GM12878 (cell line): Measurements from ENCODE around the gene EP400. TPM values are rescaled to one million over a fixed set of nuclear protein-coding genes. Genes with fewer than 3 reads are reported as not detected.

Source experiments
- ATAC-seq: fragments of 200-7000 bp; cut with Tn5 transposase; 3 replicates; pipeline ENCODE4 v1.9.1; 2020; ENCODE audit warnings: mild to moderate bottlenecking, moderate library complexity
- BruUV-seq: library from RNA; stranded (reverse); fragments of 400-500 nt; replicated peaks from 2 replicates; lab custom pipeline; 2021; lab: Mats Ljungman, UMichigan
- CTCF ChIA-PET: fragments of 300-600 bp; sonication (Branson Sonifier 250); formaldehyde crosslinking; extraction: SDS; loops from one replicate; lab custom pipeline; 2021; ENCODE audit warnings: inconsistent platforms; lab: Yijun Ruan, JAX
- POLR2A ChIA-PET: fragments of 350-600 bp; formaldehyde crosslinking; extraction: SDS; loops from one replicate; lab custom pipeline; 2021; ENCODE audit warnings: inconsistent platforms; lab: Charles Lee
- RAD21 ChIA-PET: fragments of 300-600 bp; sonication (Branson Sonifier 250); formaldehyde crosslinking; loops from one replicate; lab custom pipeline; 2023; ENCODE audit warnings: antibody characterized with exemption; ENCODE audit not compliant: unreplicated experiment; lab: Charles Lee
- SMC1A ChIA-PET: fragments of 300-600 bp; sonication (Branson Sonifier 250); formaldehyde crosslinking; loops from one replicate; lab custom pipeline; 2023; ENCODE audit not compliant: unreplicated experiment, uncharacterized antibody; lab: Charles Lee
- DNase-seq: peaks from one replicate; pipeline ENCODE4 v3.0.0-alpha.2; 2011; ENCODE audit warnings: low read depth, low spot score
- FAIRE-seq: peaks from 3 replicates; lab custom pipeline; 2011; peaks lifted over from hg19 to GRCh38; lab: Jason Lieb, UNC
- H2AFZ ChIP-seq: 2 replicates; pipeline ENCODE4 v1.6.0; 2011; ENCODE audit warnings: low read depth, low read length, control low read depth; ENCODE audit not compliant: control insufficient read depth
- H3K27ac ChIP-seq: 2 replicates; pipeline ENCODE4 v1.5.1; 2011; ENCODE audit warnings: control low read depth; ENCODE audit not compliant: control insufficient read depth, insufficient read depth
- H3K27me3 ChIP-seq, 2 experiments: replicated peaks in 1 of 2; 2 replicates each; pipeline versions ENCODE4 v1.6.0 to v1.6.1; 2011; ENCODE audit warnings: low read length in 1 of 2; ENCODE audit not compliant: control insufficient read depth in 2 of 2, insufficient read depth in 2 of 2
- H3K36me3 ChIP-seq, 2 experiments: 2 replicates each; pipeline ENCODE4 v1.5.1; 2011; ENCODE audit warnings: low read length in 1 of 2; ENCODE audit not compliant: control insufficient read depth in 2 of 2, insufficient read depth in 2 of 2
- H3K4me1 ChIP-seq: 2 replicates; pipeline ENCODE4 v1.6.1; 2011; ENCODE audit warnings: mild to moderate bottlenecking, low read length, moderate library complexity, mixed read lengths; ENCODE audit not compliant: control insufficient read depth, insufficient read depth
- H3K4me2 ChIP-seq: 2 replicates; pipeline ENCODE4 v1.6.0; 2011; ENCODE audit warnings: control low read depth; ENCODE audit not compliant: control insufficient read depth, insufficient read depth
- H3K4me3 ChIP-seq: fragments of 200-600 bp; sonication (generic); 2 replicates; pipeline ENCODE4 v1.5.1; 2016
- H3K79me2 ChIP-seq: 2 replicates; pipeline ENCODE4 v1.6.0; 2011; ENCODE audit warnings: low read length; ENCODE audit not compliant: control insufficient read depth, insufficient read depth
- H3K9ac ChIP-seq: 2 replicates; pipeline ENCODE4 v1.8.0; 2011; ENCODE audit warnings: low read length, control low read depth, mixed read lengths; ENCODE audit not compliant: control insufficient read depth, insufficient read depth
- H3K9me3 ChIP-seq: replicated peaks from 3 replicates; pipeline ENCODE4 v1.5.1; 2011; ENCODE audit warnings: mild to moderate bottlenecking, low read length; ENCODE audit not compliant: control insufficient read depth, insufficient read depth
- H4K20me1 ChIP-seq: 2 replicates; pipeline ENCODE4 v1.6.0; 2011; ENCODE audit not compliant: control insufficient read depth, insufficient read depth
- IRF4 ChIP-seq: IDR thresholded peaks from 2 replicates; pipeline ENCODE4 v1.6.1; 2011; ENCODE audit warnings: low read depth, low read length
- KLF5 ChIP-seq: fragments of 450-650 bp; IDR thresholded peaks from 2 replicates; pipeline ENCODE4 v1.6.1; 2014; ENCODE audit warnings: mild to moderate bottlenecking; ENCODE audit not compliant: partially characterized antibody
- MEF2A ChIP-seq: IDR thresholded peaks from 2 replicates; pipeline ENCODE4 v1.6.1; 2011; ENCODE audit warnings: low read depth, mild to moderate bottlenecking, low read length, moderate library complexity; ENCODE audit not compliant: insufficient read depth
- MYB ChIP-seq: fragments of 150-350 bp; IDR thresholded peaks from 2 replicates; pipeline ENCODE4 v1.6.1; 2014; ENCODE audit warnings: mild to moderate bottlenecking, low read depth, low read length, borderline replicate concordance
- NFIC ChIP-seq: IDR thresholded peaks from 2 replicates; pipeline ENCODE4 v1.6.1; 2012; ENCODE audit warnings: low read depth, mild to moderate bottlenecking, inconsistent platforms, low read length, moderate library complexity
- PBX3 ChIP-seq: IDR thresholded peaks from 2 replicates; pipeline ENCODE4 v1.6.1; 2011; ENCODE audit warnings: mild to moderate bottlenecking, low read depth, low read length, moderate library complexity; ENCODE audit not compliant: insufficient replicate concordance
- SUPT20H ChIP-seq: IDR thresholded peaks from 2 replicates; pipeline ENCODE4 v1.6.1; 2011; ENCODE audit warnings: low read depth, mild to moderate bottlenecking, low read length, moderate library complexity, borderline replicate concordance; ENCODE audit not compliant: control insufficient read depth
- ZZZ3 ChIP-seq: IDR thresholded peaks from 2 replicates; pipeline ENCODE4 v1.6.1; 2011; ENCODE audit warnings: low read depth; ENCODE audit not compliant: control insufficient read depth, insufficient read length
- WGBS: methylation state at CpG from one replicate; pipeline ENCODE4 v1.1.6; 2016; ENCODE audit warnings: low lambda C conversion rate; ENCODE audit not compliant: insufficient replicate concordance, insufficient coverage; ENCODE audit errors: missing lambda C conversion rate; 5-methylcytosine and 5-hydroxymethylcytosine counted together
- in situ Hi-C: fragments of 300-500 bp; cut with MboI; formaldehyde crosslinking; loops from 9 replicates; pipeline ENCODE4 v1.14.3; 2018; ENCODE audit warnings: mixed read lengths
- intact Hi-C: fragments of 100-400 bp; cut with micrococcal nuclease; formaldehyde crosslinking; loops from one replicate; pipeline ENCODE4 v1.14.2; 2022; ENCODE audit not compliant: unreplicated experiment
- polyA plus RNA-seq, 11 experiments: library from polyadenylated mRNA; depleted of rRNA in 4 of 11; unstranded in 6 of 11; stranded (reverse) in 5 of 11; fragments of >200 nt; fragmentation: Nextera tagmentation in 4 of 11; fragmentation: Illumina TruSeq in 1 of 11; extraction: Ambion mirVana in 4 of 11; extraction: Trizol in 1 of 11; gene quantifications; 1 replicate in 1 of 11; 2 replicates in 10 of 11; pipeline versions ENCODE4 v1.2.1 to v1.2.3, GENCODE V29; 2011 to 2016; ENCODE audit warnings: inconsistent platforms in 2 of 11, missing spikeins in 2 of 11, low read depth in 1 of 11
- total RNA-seq, 4 experiments: library from RNA; depleted of rRNA in 3 of 4; stranded (reverse); fragments of >200 nt in 3 of 4; fragmentation: Illumina TruSeq in 1 of 4; extraction: Trizol in 1 of 4; gene quantifications; 2 replicates each; pipeline versions ENCODE4 v1.2.1 to v1.2.3, GENCODE V29; 2013 to 2021
- TF ChIP-seq, protein P1 (sequence below): IDR thresholded peaks from 2 replicates; pipeline ENCODE4 v1.6.1; 2012; ENCODE audit warnings: low read depth, low read length, improper control_type of control experiment

EP400 gene
- total and polyA plus RNA-seq, 10 of the 15 experiments (the other 5 are each of a cell fraction or from before 2014, with no cell fraction given): 3.8 to 44.2 (median 8.4) TPM

DNA sequence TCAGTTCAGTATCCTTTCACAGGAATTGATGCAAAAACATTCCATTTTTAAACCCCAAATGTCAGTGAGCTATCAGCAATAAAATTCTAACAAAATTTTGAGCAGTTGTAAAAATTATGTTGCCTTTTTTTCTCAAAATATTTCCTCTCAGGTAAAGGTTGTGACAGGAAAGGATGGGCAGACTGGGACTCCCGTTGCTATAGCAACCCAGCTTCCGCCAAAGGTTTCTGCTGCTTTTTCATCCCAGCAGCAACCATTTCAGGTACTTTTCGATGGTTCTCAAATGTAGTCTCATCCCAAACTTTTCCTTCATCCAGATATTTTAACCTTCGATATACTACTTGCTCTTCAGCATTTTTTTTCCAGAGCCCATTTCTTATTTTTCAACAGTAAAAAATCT, 13.6 kb downstream of the EP400 start (continued):
- no peak for TF ChIP-seq PBX3
- TF ChIP-seq SUPT20H: no peak
- no peak for TF ChIP-seq KLF5

DNA sequence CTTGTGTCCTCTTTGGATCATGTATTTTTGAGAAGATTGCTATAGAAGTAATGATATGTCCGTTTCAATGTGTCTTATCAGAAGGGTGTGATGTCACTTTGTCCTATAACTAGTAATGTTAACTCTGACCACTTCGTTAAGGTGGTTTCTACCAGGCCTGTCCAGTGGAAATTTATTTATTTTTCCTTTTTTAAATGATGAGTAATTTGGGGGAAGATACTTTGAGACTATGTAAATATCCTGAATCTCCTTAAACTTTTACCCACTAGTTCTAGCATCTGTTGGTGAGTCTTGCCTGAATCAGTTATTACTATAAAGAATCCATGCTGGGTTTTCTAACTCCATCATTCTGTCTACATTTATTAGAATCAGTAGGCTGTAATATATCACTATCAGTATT, 15.3 kb downstream of the EP400 start:
- DNase-seq (no peak), ATAC-seq (no peak), FAIRE-seq (no peak)
- in situ Hi-C loops (no loop called here), intact Hi-C loops (no loop called here)
- no peak overlapping the region for H3K4me2 ChIP-seq
- no peaks in the 10 kb centered on the region for H3K9me3 ChIP-seq
- 63% methylated on average over 2 of the region's 2 CpGs for WGBS
- ChIA-PET SMC1A (no interaction called here), CTCF (no interaction called here), POLR2A (no interaction called here), RAD21 (no interaction called here)
- H3K27ac ChIP-seq: no peak overlapping the region
- H3K4me3 ChIP-seq: no peak overlapping the region
- no peak overlapping the region for H2AFZ ChIP-seq
- BruUV-seq: no TSS peak
- TF ChIP-seq, protein P1, sequence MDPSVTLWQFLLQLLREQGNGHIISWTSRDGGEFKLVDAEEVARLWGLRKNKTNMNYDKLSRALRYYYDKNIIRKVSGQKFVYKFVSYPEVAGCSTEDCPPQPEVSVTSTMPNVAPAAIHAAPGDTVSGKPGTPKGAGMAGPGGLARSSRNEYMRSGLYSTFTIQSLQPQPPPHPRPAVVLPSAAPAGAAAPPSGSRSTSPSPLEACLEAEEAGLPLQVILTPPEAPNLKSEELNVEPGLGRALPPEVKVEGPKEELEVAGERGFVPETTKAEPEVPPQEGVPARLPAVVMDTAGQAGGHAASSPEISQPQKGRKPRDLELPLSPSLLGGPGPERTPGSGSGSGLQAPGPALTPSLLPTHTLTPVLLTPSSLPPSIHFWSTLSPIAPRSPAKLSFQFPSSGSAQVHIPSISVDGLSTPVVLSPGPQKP: no peak
- TF ChIP-seq NFIC (no peak), MEF2A (no peak), IRF4 (no peak), MYB (no peak), ZZZ3 (no peak)
- H3K9ac ChIP-seq: no peak overlapping the region
- H3K36me3 ChIP-seq: peaks cover 0 to 5% of the 10 kb centered on the region in 2 experiments; a peak in 3 of 4 replicates
- H3K27me3 ChIP-seq: no peaks in the 10 kb centered on the region
- no peaks in the 10 kb centered on the region for H3K4me1 ChIP-seq
- H4K20me1 ChIP-seq: no peaks in the 10 kb centered on the region; the same call in 1 of the 2 replicates
- peaks cover 22% of the 10 kb centered on the region for H3K79me2 ChIP-seq
